Measurements from ENCODE around the gene FSD2.
A peak's percentile ranks its signal among the peaks of the same experiment; 100 is the strongest.
"Not testable (repeated sequence)": the region's sequence is repeated elsewhere in the genome, so short reads cannot be mapped to it uniquely, and the experiment has no call there.

FSD2 gene

GRCh38 chr15:82830427-82831173 is 24.7 kb upstream of the FSD2 start:
- DNase-seq (ENCODE audit: low read depth) = no peak

- no peak for DNase-seq (ENCODE audit: low read depth)
Observed at GRCh38 chr15:82829234-82829633, 23.4 kb upstream of the FSD2 start.

- DNase-seq (ENCODE audit: low read depth) = peak; percentile 68
Observed at GRCh38 chr15:82828075-82828474, 22.2 kb upstream of the FSD2 start.

GRCh38 chr15:82823049-82823448 is 17.2 kb upstream of the FSD2 start:
- no peak for DNase-seq (ENCODE audit: low read depth)

GRCh38 chr15:82821851-82822250 is 16.0 kb upstream of the FSD2 start:
- not testable (repeated sequence) for DNase-seq (ENCODE audit: low read depth)

GRCh38 chr15:82821396-82821795 is 15.5 kb upstream of the FSD2 start:
- not testable (repeated sequence) for DNase-seq (ENCODE audit: low read depth)

- DNase-seq (ENCODE audit: low read depth) = no peak
Observed at GRCh38 chr15:82820128-82820527, 14.3 kb upstream of the FSD2 start.

- DNase-seq (ENCODE audit: low read depth) = peak; percentile 24
Observed at GRCh38 chr15:82812994-82813393, 7.1 kb upstream of the FSD2 start.

GRCh38 chr15:82810890-82811426 is 5.1 kb upstream of the FSD2 start:
- DNase-seq (ENCODE audit: low read depth) = peak; percentile 22

- peak; percentile 75 for DNase-seq (ENCODE audit: low read depth)
Observed at GRCh38 chr15:82810061-82810889, 4.4 kb upstream of the FSD2 start.

GRCh38 chr15:82809308-82810060 is 3.6 kb upstream of the FSD2 start, which contains the start of gene WHAMM:
WHAMM (plus strand) TSS chr15:82809628; CDS start chr15:82809727, 99 bp downstream.
- DNase-seq (ENCODE audit: low read depth) = peak; percentile 99

GRCh38 chr15:82808634-82809041 is 2.8 kb upstream of the FSD2 start:
- no peak for DNase-seq (ENCODE audit: low read depth)

GRCh38 chr15:82807920-82808633 is 2.2 kb upstream of the FSD2 start:
- DNase-seq (ENCODE audit: low read depth) = no peak

GRCh38 chr15:82804575-82804949 is 1.3 kb downstream of the FSD2 start:
- DNase-seq (ENCODE audit: low read depth) = peak; percentile 76

- DNase-seq (ENCODE audit: low read depth) = peak; percentile 56
Observed at GRCh38 chr15:82803793-82804574, 1.9 kb downstream of the FSD2 start.

GRCh38 chr15:82802497-82802896 is 3.4 kb downstream of the FSD2 start:
- DNase-seq (ENCODE audit: low read depth) = no peak

- DNase-seq (ENCODE audit: low read depth) = no peak
Observed at GRCh38 chr15:82799183-82799841, 6.6 kb downstream of the FSD2 start.

- DNase-seq (ENCODE audit: low read depth) = no peak
Observed at GRCh38 chr15:82798531-82799166, 7.2 kb downstream of the FSD2 start.

GRCh38 chr15:82798104-82798503 is 7.8 kb downstream of the FSD2 start:
- DNase-seq (ENCODE audit: low read depth) = no peak

- no peak for DNase-seq (ENCODE audit: low read depth)
Observed at GRCh38 chr15:82793737-82794136, 12.1 kb downstream of the FSD2 start.
